WTC11 (cell line): Measurements from ENCODE around the gene ADAMTS9. TPM values are rescaled to one million over a fixed set of nuclear protein-coding genes. Genes with fewer than 3 reads are reported as not detected.

Experiments
- ATAC-seq: fragments of 200-7000 bp; cut with Tn5 transposase; 2 replicates; pipeline ENCODE4 v1.10.0; 2021; ENCODE audit warnings: mild to moderate bottlenecking, moderate library complexity
- CTCF ChIA-PET: fragments of 300-600 bp; sonication (Branson Sonifier 250); formaldehyde crosslinking; loops from one replicate; lab custom pipeline; 2021; ENCODE audit warnings: antibody characterized with exemption; lab: Charles Lee
- POLR2A ChIA-PET: fragments of 350-600 bp; sonication (Branson Sonifier 250); formaldehyde crosslinking; loops from one replicate; lab custom pipeline; 2021; ENCODE audit warnings: antibody characterized with exemption; lab: Charles Lee
- DNase-seq: peaks from one replicate; pipeline ENCODE4 v3.0.0; 2021; ENCODE audit warnings: low spot score
- H3K27ac Mint-ChIP-seq: 2 replicates; pipeline ENCODE4 v1.8.0; 2021; ENCODE audit warnings: mixed read lengths
- H3K27me3 Mint-ChIP-seq: 2 replicates; pipeline ENCODE4 v1.8.0; 2021; ENCODE audit warnings: low read depth, mild to moderate bottlenecking, moderate library complexity, mixed read lengths
- H3K36me3 Mint-ChIP-seq: 2 replicates; pipeline ENCODE4 v1.8.0; 2021; ENCODE audit warnings: mixed read lengths
- H3K4me1 Mint-ChIP-seq: 2 replicates; pipeline ENCODE4 v1.8.0; 2022; ENCODE audit warnings: mixed read lengths
- H3K4me3 Mint-ChIP-seq: 2 replicates; pipeline ENCODE4 v1.8.0; 2021; ENCODE audit warnings: mild to moderate bottlenecking, moderate library complexity, mixed read lengths
- H3K9me3 Mint-ChIP-seq: 2 replicates; pipeline ENCODE4 v1.8.0; 2021; ENCODE audit warnings: mixed read lengths
- AR ChIP-seq: fragments of 250-450 bp; sonication (Bioruptor Pico); IDR thresholded peaks from 2 replicates; pipeline ENCODE4 v1.9.0; 2021; ENCODE audit warnings: mild to moderate bottlenecking
- ATF6 ChIP-seq: sonication (generic); formaldehyde crosslinking; IDR thresholded peaks from 2 replicates; pipeline ENCODE4 v1.8.1; 2023; ENCODE audit warnings: mild to moderate bottlenecking, missing genetic modification reagents
- CBFB ChIP-seq: sonication (generic); formaldehyde crosslinking; IDR thresholded peaks from 2 replicates; pipeline ENCODE4 v1.8.1; 2022; ENCODE audit warnings: mild to moderate bottlenecking, low read depth, missing genetic modification reagents
- CDX4 ChIP-seq: fragments of 250-450 bp; sonication (Bioruptor Pico); IDR thresholded peaks from 2 replicates; pipeline ENCODE4 v1.9.0; 2021; ENCODE audit warnings: moderate library complexity, mild to moderate bottlenecking, inconsistent platforms, borderline replicate concordance
- CREM ChIP-seq: sonication (generic); formaldehyde crosslinking; IDR thresholded peaks from 2 replicates; pipeline ENCODE4 v1.8.1; 2022; ENCODE audit warnings: mild to moderate bottlenecking, missing genetic modification reagents, moderate library complexity
- E2F1 ChIP-seq: sonication (generic); formaldehyde crosslinking; IDR thresholded peaks from 2 replicates; pipeline ENCODE4 v1.8.0; 2022; ENCODE audit warnings: mild to moderate bottlenecking, missing genetic modification reagents
- ELF4 ChIP-seq: sonication (generic); formaldehyde crosslinking; IDR thresholded peaks from 2 replicates; pipeline ENCODE4 v1.8.1; 2022; ENCODE audit warnings: low read depth, mild to moderate bottlenecking, moderate library complexity, missing genetic modification reagents
- FOXK1 ChIP-seq: sonication (generic); formaldehyde crosslinking; IDR thresholded peaks from 2 replicates; pipeline ENCODE4 v1.8.0; 2022; ENCODE audit warnings: mild to moderate bottlenecking, moderate library complexity, missing genetic modification reagents
- FOXP1 ChIP-seq: sonication (generic); formaldehyde crosslinking; IDR thresholded peaks from 2 replicates; pipeline ENCODE4 v1.8.0; 2022; ENCODE audit warnings: missing genetic modification reagents, mild to moderate bottlenecking, moderate library complexity, borderline replicate concordance
- GRHL2 ChIP-seq: fragments of 250-450 bp; sonication (Bioruptor Pico); IDR thresholded peaks from 2 replicates; pipeline ENCODE4 v1.8.0; 2022; ENCODE audit warnings: mild to moderate bottlenecking, moderate library complexity; ENCODE audit not compliant: insufficient replicate concordance, severe bottlenecking
- GTF2I ChIP-seq: fragments of 250-450 bp; sonication (Bioruptor Pico); conservative IDR thresholded peaks from 2 replicates; pipeline ENCODE4 v1.4.0; 2021; ENCODE audit warnings: mild to moderate bottlenecking
- HMGXB4 ChIP-seq: sonication (generic); formaldehyde crosslinking; IDR thresholded peaks from 2 replicates; pipeline ENCODE4 v1.8.1; 2023; ENCODE audit warnings: mild to moderate bottlenecking, moderate library complexity, missing genetic modification reagents
- IRF1 ChIP-seq: sonication (generic); formaldehyde crosslinking; IDR thresholded peaks from 2 replicates; pipeline ENCODE4 v1.8.0; 2023; ENCODE audit warnings: missing genetic modification reagents
- MYBL2 ChIP-seq: sonication (generic); formaldehyde crosslinking; IDR thresholded peaks from 2 replicates; pipeline ENCODE4 v1.8.1; 2023; ENCODE audit warnings: mild to moderate bottlenecking, moderate library complexity, missing genetic modification reagents
- NFATC4 ChIP-seq: fragments of 250-450 bp; sonication (Bioruptor Pico); IDR thresholded peaks from 2 replicates; pipeline ENCODE4 v1.9.0; 2021; ENCODE audit warnings: mild to moderate bottlenecking
- NR1H2 ChIP-seq: sonication (generic); formaldehyde crosslinking; IDR thresholded peaks from 2 replicates; pipeline ENCODE4 v1.9.0; 2021; ENCODE audit warnings: mild to moderate bottlenecking, moderate library complexity, missing genetic modification reagents
- RORB ChIP-seq: fragments of 250-450 bp; sonication (Bioruptor Pico); IDR thresholded peaks from 2 replicates; pipeline ENCODE4 v1.9.0; 2021; ENCODE audit warnings: mild to moderate bottlenecking
- SP1 ChIP-seq: sonication (generic); formaldehyde crosslinking; conservative IDR thresholded peaks from 2 replicates; pipeline ENCODE4 v1.8.1; 2022; ENCODE audit warnings: missing genetic modification reagents
- TCF7 ChIP-seq: sonication (generic); formaldehyde crosslinking; IDR thresholded peaks from 2 replicates; pipeline ENCODE4 v1.8.0; 2022; ENCODE audit warnings: mild to moderate bottlenecking, low read depth, missing genetic modification reagents, moderate library complexity
- USF1 ChIP-seq: sonication (generic); formaldehyde crosslinking; IDR thresholded peaks from 2 replicates; pipeline ENCODE4 v1.8.0; 2022; ENCODE audit warnings: mild to moderate bottlenecking, missing genetic modification reagents
- ZBTB21 ChIP-seq: sonication (generic); formaldehyde crosslinking; IDR thresholded peaks from 2 replicates; pipeline ENCODE4 v1.8.1; 2023; ENCODE audit warnings: mild to moderate bottlenecking, missing genetic modification reagents, borderline replicate concordance
- ZMAT4 ChIP-seq: fragments of 250-450 bp; sonication (Bioruptor Pico); IDR thresholded peaks from 2 replicates; pipeline ENCODE4 v1.9.0; 2021; ENCODE audit warnings: mild to moderate bottlenecking
- ZNF138 ChIP-seq: sonication (generic); formaldehyde crosslinking; conservative IDR thresholded peaks from 2 replicates; pipeline ENCODE4 v1.8.1; 2022; ENCODE audit warnings: mild to moderate bottlenecking, moderate library complexity, missing genetic modification reagents
- ZNF396 ChIP-seq: fragments of 250-450 bp; sonication (Bioruptor Pico); IDR thresholded peaks from 2 replicates; pipeline ENCODE4 v1.8.0; 2021; ENCODE audit warnings: mild to moderate bottlenecking, moderate library complexity, borderline replicate concordance
- ZNF671 ChIP-seq: fragments of 250-450 bp; sonication (Bioruptor Pico); IDR thresholded peaks from 2 replicates; pipeline ENCODE4 v1.8.0; 2021; ENCODE audit warnings: mild to moderate bottlenecking
- total RNA-seq: library from RNA; stranded (reverse); gene quantifications from 3 replicates; pipeline ENCODE4 v1.2.3, GENCODE V29; 2021

Gene ADAMTS9
- total RNA-seq, 1 experiment from 2014 or later = 3.1 TPM

GRCh38 chr3:64651741-64652241 lies 36.0 kb downstream of the ADAMTS9 start (continued):
- TF ChIP-seq IRF1 (CRISPR knock-in tag) (no peak), SP1 (CRISPR knock-in tag) (no peak), NFATC4 (no peak), USF1 (no peak), ZMAT4 (CRISPR knock-in tag) (no peak), ZNF396 (CRISPR knock-in tag) (no peak), CBFB (CRISPR knock-in tag) (no peak), ZNF671 (CRISPR knock-in tag) (no peak)

- no peak overlapping the region for H3K27ac Mint-ChIP-seq
- ATAC-seq (no peak), DNase-seq (no peak)
- no peaks in the 10 kb centered on the region for H3K36me3 Mint-ChIP-seq
- TF ChIP-seq CDX4 (CRISPR knock-in tag) (no peak), RORB (CRISPR knock-in tag) (no peak), GRHL2 (CRISPR knock-in tag) (no peak), ELF4 (no peak), AR (CRISPR knock-in tag) (no peak), NR1H2 (CRISPR knock-in tag) (no peak), E2F1 (CRISPR knock-in tag) (no peak), CREM (CRISPR knock-in tag) (no peak), GTF2I (CRISPR knock-in tag) (no peak), FOXP1 (CRISPR knock-in tag) (no peak), MYBL2 (CRISPR knock-in tag) (no peak), ZNF671 (CRISPR knock-in tag) (no peak), TCF7 (no peak), ATF6 (no peak), ZNF138 (no peak), HMGXB4 (CRISPR knock-in tag) (no peak), FOXK1 (CRISPR knock-in tag) (no peak), ZBTB21 (no peak)
- ChIA-PET POLR2A (no interaction called here), CTCF (no interaction called here)
- H3K4me3 Mint-ChIP-seq = no peak overlapping the region
- peaks cover 22% of the 10 kb centered on the region for H3K4me1 Mint-ChIP-seq
- no peaks in the 10 kb centered on the region for H3K27me3 Mint-ChIP-seq
- H3K9me3 Mint-ChIP-seq = no peaks in the 10 kb centered on the region
Measured at GRCh38 chr3:64651303-64651702, 36.5 kb downstream of the ADAMTS9 start.
